Measurements from ENCODE around the gene HECA. TPM values are rescaled to one million over a fixed set of nuclear protein-coding genes. Genes with fewer than 3 reads are reported as not detected.

Gene HECA
- total and polyA plus RNA-seq, 4 donors = 2.3 to 11.1 (median 5.9) TPM

DNA sequence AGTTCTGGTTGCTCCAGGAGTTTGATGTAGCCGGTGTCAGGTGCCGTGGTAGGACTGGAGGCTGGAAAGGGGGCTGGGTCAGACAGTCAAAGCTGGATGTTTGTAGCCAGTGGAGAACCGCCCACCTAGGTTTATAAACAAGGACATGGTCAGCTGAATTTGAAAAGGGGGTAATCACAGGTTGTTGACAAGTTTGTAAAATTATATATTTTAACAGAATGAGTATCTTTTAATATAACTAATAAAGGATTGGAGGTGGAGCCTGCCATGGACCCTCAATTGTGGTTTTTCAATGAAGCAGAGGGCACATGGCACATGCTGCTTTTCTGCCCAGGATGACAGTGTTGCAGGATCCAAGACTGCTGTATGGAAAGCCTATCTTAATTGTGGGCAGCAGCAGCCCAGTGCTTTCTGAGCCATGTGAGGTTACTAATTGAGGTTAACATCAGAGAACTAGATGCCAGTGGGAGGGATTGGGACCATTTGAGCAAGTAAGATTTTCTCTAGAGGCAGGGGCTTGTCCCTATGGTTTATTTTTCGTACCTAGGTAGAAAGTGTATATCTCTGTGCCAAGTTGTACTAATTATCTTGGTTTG lies 9.7 kb downstream of the HECA start:
- Histone ChIP-seq H3K27ac (ENCODE audit: low read depth in 1 of 2, low read length in 2 of 2) (no peak overlapping the region), H3K9ac (ENCODE audit: low read depth in 1 of 2, low read length in 2 of 2) (no peak overlapping the region), H3K27me3 (ENCODE audit: control insufficient read depth in 4 of 4, insufficient read depth in 4 of 4, low read length in 3 of 4) (no peaks in the 10 kb centered on the region), H3K36me3 (ENCODE audit: control insufficient read depth in 4 of 4, insufficient read depth in 3 of 4, low read depth in 1 of 4, low read length in 3 of 4) (no peaks in the 10 kb centered on the region), H3K4me1 (ENCODE audit: control insufficient read depth in 4 of 4, insufficient read depth in 4 of 4, low read length in 3 of 4) (peaks cover 0 to 18% (median 8%) of the 10 kb centered on the region in 4 donors), H3K4me3 (ENCODE audit: low read depth in 1 of 3, low read length in 3 of 3) (no peak overlapping the region), H3K9me3 (ENCODE audit: control insufficient read depth in 4 of 4, low read length in 3 of 4) (no peaks in the 10 kb centered on the region)
- no peak for DNase-seq (ENCODE audit: low spot score)
- TF ChIP-seq JUND (IDR thresholded peaks at IDR 0.05) (no peak), RAD21 (IDR thresholded peaks at IDR 0.05) (no peak), EGR1 (IDR thresholded peaks at IDR 0.05; ENCODE audit: low read depth in 2 of 2) (no peak), HNF4A (conservative IDR thresholded peaks at IDR 0.05) (no peak), FOXA2 (IDR thresholded peaks at IDR 0.05) (no peak), FOXA1 (IDR thresholded peaks at IDR 0.05) (no peak), SP1 (IDR thresholded peaks at IDR 0.05) (no peak), TAF1 (conservative IDR thresholded peaks at IDR 0.05) (no peak), GABPA (IDR thresholded peaks at IDR 0.05 in 1 of 2, conservative IDR thresholded peaks at IDR 0.05 in 1 of 2) (no peak), YY1 (IDR thresholded peaks at IDR 0.05) (no peak), CTCF (IDR thresholded peaks at IDR 0.05; ENCODE audit: low read depth, low read length, missing input control) (no peak), RXRA (IDR thresholded peaks at IDR 0.05) (no peak), NR2F2 (IDR thresholded peaks at IDR 0.05) (no peak), HNF4G (IDR thresholded peaks at IDR 0.05) (no peak)
- TF ChIP-seq, protein P1, sequence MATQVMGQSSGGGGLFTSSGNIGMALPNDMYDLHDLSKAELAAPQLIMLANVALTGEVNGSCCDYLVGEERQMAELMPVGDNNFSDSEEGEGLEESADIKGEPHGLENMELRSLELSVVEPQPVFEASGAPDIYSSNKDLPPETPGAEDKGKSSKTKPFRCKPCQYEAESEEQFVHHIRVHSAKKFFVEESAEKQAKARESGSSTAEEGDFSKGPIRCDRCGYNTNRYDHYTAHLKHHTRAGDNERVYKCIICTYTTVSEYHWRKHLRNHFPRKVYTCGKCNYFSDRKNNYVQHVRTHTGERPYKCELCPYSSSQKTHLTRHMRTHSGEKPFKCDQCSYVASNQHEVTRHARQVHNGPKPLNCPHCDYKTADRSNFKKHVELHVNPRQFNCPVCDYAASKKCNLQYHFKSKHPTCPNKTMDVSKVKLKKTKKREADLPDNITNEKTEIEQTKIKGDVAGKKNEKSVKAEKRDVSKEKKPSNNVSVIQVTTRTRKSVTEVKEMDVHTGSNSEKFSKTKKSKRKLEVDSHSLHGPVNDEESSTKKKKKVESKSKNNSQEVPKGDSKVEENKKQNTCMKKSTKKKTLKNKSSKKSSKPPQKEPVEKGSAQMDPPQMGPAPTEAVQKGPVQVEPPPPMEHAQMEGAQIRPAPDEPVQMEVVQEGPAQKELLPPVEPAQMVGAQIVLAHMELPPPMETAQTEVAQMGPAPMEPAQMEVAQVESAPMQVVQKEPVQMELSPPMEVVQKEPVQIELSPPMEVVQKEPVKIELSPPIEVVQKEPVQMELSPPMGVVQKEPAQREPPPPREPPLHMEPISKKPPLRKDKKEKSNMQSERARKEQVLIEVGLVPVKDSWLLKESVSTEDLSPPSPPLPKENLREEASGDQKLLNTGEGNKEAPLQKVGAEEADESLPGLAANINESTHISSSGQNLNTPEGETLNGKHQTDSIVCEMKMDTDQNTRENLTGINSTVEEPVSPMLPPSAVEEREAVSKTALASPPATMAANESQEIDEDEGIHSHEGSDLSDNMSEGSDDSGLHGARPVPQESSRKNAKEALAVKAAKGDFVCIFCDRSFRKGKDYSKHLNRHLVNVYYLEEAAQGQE (IDR thresholded peaks at IDR 0.05) = no peak
- TF ChIP-seq, protein P2, sequence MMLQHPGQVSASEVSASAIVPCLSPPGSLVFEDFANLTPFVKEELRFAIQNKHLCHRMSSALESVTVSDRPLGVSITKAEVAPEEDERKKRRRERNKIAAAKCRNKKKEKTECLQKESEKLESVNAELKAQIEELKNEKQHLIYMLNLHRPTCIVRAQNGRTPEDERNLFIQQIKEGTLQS (IDR thresholded peaks at IDR 0.05) = no peak
- TF ChIP-seq, protein P3, sequence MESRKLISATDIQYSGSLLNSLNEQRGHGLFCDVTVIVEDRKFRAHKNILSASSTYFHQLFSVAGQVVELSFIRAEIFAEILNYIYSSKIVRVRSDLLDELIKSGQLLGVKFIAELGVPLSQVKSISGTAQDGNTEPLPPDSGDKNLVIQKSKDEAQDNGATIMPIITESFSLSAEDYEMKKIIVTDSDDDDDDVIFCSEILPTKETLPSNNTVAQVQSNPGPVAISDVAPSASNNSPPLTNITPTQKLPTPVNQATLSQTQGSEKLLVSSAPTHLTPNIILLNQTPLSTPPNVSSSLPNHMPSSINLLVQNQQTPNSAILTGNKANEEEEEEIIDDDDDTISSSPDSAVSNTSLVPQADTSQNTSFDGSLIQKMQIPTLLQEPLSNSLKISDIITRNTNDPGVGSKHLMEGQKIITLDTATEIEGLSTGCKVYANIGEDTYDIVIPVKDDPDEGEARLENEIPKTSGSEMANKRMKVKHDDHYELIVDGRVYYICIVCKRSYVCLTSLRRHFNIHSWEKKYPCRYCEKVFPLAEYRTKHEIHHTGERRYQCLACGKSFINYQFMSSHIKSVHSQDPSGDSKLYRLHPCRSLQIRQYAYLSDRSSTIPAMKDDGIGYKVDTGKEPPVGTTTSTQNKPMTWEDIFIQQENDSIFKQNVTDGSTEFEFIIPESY (IDR thresholded peaks at IDR 0.05) = no peak
- WGBS = 86% methylated on average over 4 of the region's 4 CpGs
